Sigmoid colon (tissue), 4 donors: Measurements from ENCODE around the gene TACC2.

Source experiments
- CTCF ChIP-seq, 4 experiments: fragments of 450-650 bp in 3 of 4; fragments of 200-600 bp in 1 of 4; IDR thresholded peaks; one replicate each; pipeline ENCODE4 v1.5.1; 2016 to 2019; ENCODE audit warnings: antibody characterized with exemption in 4 of 4, mild to moderate bottlenecking in 3 of 4, moderate library complexity in 2 of 4
- EP300 ChIP-seq, 4 donors: sonication (generic); formaldehyde crosslinking; IDR thresholded peaks; one replicate each; pipeline ENCODE4 v1.6.1; 2017; ENCODE audit warnings: antibody characterized with exemption in 4 of 4
- POLR2A ChIP-seq, 2 donors: fragments of 450-650 bp; IDR thresholded peaks; one replicate each; pipeline ENCODE4 v1.6.1; 2016; ENCODE audit warnings: antibody characterized with exemption in 2 of 2, mild to moderate bottlenecking in 2 of 2, moderate library complexity in 2 of 2

GRCh38 chr10:122194251-122194650 is 205.3 kb downstream of the TACC2 start:
- TF ChIP-seq CTCF (IDR thresholded peaks at IDR 0.05), result no peak
- TF ChIP-seq POLR2A (IDR thresholded peaks at IDR 0.05), result no peak
- no peak for TF ChIP-seq EP300 (IDR thresholded peaks at IDR 0.05)
